T-cell (primary cell): Measurements from ENCODE around the gene BNIPL. TPM values are rescaled to one million over a fixed set of nuclear protein-coding genes. Genes with fewer than 3 reads are reported as not detected.

Experiments used
- ATAC-seq, 4 experiments: fragments of 200-7000 bp in 3 of 4; fragments of 150-1000 bp in 1 of 4; cut with Tn5 transposase; replicated peaks in 1 of 4; 1 replicate in 3 of 4; 2 replicates in 1 of 4; pipeline ENCODE4 v1.10.0; 2021; ENCODE audit warnings: moderate library complexity in 3 of 4, mild to moderate bottlenecking in 2 of 4, moderate number of reproducible peaks in 1 of 4
- CTCF ChIA-PET, 2 donors: fragments of 300-600 bp; sonication (Branson Sonifier 250); formaldehyde crosslinking; loops; one replicate each; lab custom pipeline; 2022; ENCODE audit warnings: antibody characterized with exemption in 2 of 2; lab: Charles Lee
- POLR2A ChIA-PET, 2 donors: fragments of 300-600 bp; sonication (Branson Sonifier 250); formaldehyde crosslinking; loops; one replicate each; lab custom pipeline; 2022; ENCODE audit warnings: antibody characterized with exemption in 2 of 2; lab: Charles Lee
- DNase-seq, 35 experiments: peaks; one replicate each; pipeline versions ENCODE4 v3.0.0 to v3.0.0-alpha.2; 2013 to 2023
- H3K27ac ChIP-seq: one replicate; pipeline ENCODE4 v1.5.1; 2013; ENCODE audit warnings: low read length
- H3K27me3 ChIP-seq, 2 experiments: replicated peaks in 1 of 2; 1 replicate in 1 of 2; 2 replicates in 1 of 2; pipeline versions ENCODE4 v1.6.1 to v1.7.0; 2013; ENCODE audit warnings: low read length in 1 of 2, mixed read lengths in 1 of 2; ENCODE audit not compliant: control insufficient read depth in 2 of 2, insufficient read depth in 2 of 2; ENCODE audit errors: extremely low read depth in 1 of 2
- H3K36me3 ChIP-seq, 2 donors: 1 replicate in 1 of 2; 2 replicates in 1 of 2; pipeline versions ENCODE4 v1.6.1 to v1.7.0; 2013; ENCODE audit warnings: low read length in 1 of 2; ENCODE audit not compliant: control insufficient read depth in 2 of 2, insufficient read depth in 1 of 2; ENCODE audit errors: extremely low read depth in 1 of 2
- H3K4me1 ChIP-seq, 2 experiments: 1 replicate in 1 of 2; 2 replicates in 1 of 2; pipeline versions ENCODE4 v1.6.1 to v1.7.0; 2013; ENCODE audit warnings: low read length in 2 of 2, mixed read lengths in 1 of 2; ENCODE audit not compliant: insufficient read depth in 2 of 2, control insufficient read depth in 1 of 2; ENCODE audit errors: extremely low read depth in 1 of 2
- H3K4me3 ChIP-seq, 2 donors: 1 replicate in 1 of 2; 2 replicates in 1 of 2; pipeline versions ENCODE4 v1.5.1 to v1.7.0; 2013; ENCODE audit warnings: mild to moderate bottlenecking in 2 of 2, low read length in 1 of 2, moderate library complexity in 1 of 2; ENCODE audit not compliant: control insufficient read depth in 1 of 2; ENCODE audit errors: extremely low read depth in 1 of 2
- H3K9me3 ChIP-seq: 2 replicates; pipeline ENCODE4 v1.7.0; 2013
- H3K27ac Mint-ChIP-seq, 2 donors: one replicate each; pipeline ENCODE4 v1.8.0; 2020 to 2021; ENCODE audit warnings: mild to moderate bottlenecking in 2 of 2, mixed read lengths in 2 of 2
- H3K27me3 Mint-ChIP-seq, 2 donors: one replicate each; pipeline ENCODE4 v1.8.0; 2021 to 2022; ENCODE audit warnings: mixed read lengths in 2 of 2
- H3K36me3 Mint-ChIP-seq: one replicate; pipeline ENCODE4 v1.8.0; 2021; ENCODE audit warnings: mixed read lengths
- H3K4me1 Mint-ChIP-seq, 3 donors: one replicate each; pipeline ENCODE4 v1.8.0; 2020 to 2022; ENCODE audit warnings: mixed read lengths in 3 of 3, mild to moderate bottlenecking in 1 of 3
- H3K4me3 Mint-ChIP-seq, 3 donors: one replicate each; pipeline ENCODE4 v1.8.0; 2020 to 2022; ENCODE audit warnings: mild to moderate bottlenecking in 3 of 3, mixed read lengths in 3 of 3, moderate library complexity in 3 of 3
- H3K9me3 Mint-ChIP-seq, 3 donors: one replicate each; pipeline ENCODE4 v1.8.0; 2020 to 2022; ENCODE audit warnings: mixed read lengths in 3 of 3
- WGBS: methylation state at CpG from one replicate; pipeline ENCODE4 v1.1.5; 2013; ENCODE audit warnings: missing lambda C conversion rate; ENCODE audit not compliant: insufficient coverage; 5-methylcytosine and 5-hydroxymethylcytosine counted together
- total RNA-seq, 35 experiments: library from RNA in 6 of 35; stranded (reverse) in 6 of 35; fragments of 120-200 nt in 1 of 35; gene quantifications; one replicate each; pipeline versions ENCODE4 v1.2.1 to v1.2.4 and lab custom pipeline; 2013 to 2026

Gene BNIPL
- total RNA-seq, 5 donors from 2014 or later (not counting 1 experiment from before 2014, with no cell fraction given), result 0.54 to 2.6 (median 2.2) TPM

- peak in 2 of 4 experiments; percentile 14 to 17 for ATAC-seq
- H3K27ac Mint-ChIP-seq, result peak within 1 kb of the TSS; percentile 96 to 99
- H3K4me3 ChIP-seq, result peak within 1 kb of the TSS; percentile 80 to 85
- WGBS, result 18% methylated on average over 1 of the region's 18 CpGs
- H3K4me1 ChIP-seq, result peaks cover 46 to 82% of the 10 kb centered on the region in 2 experiments
- H3K4me1 Mint-ChIP-seq, result peaks cover 85 to 89% (median 89%) of the 10 kb centered on the region in 3 donors
- no peaks in the 10 kb centered on the region for H3K9me3 ChIP-seq
- no peaks in the 10 kb centered on the region for H3K9me3 Mint-ChIP-seq
- peaks cover 16% of the 10 kb centered on the region for H3K36me3 Mint-ChIP-seq
- no peaks in the 10 kb centered on the region for H3K27me3 Mint-ChIP-seq
- ChIA-PET POLR2A (interaction anchor here (0.6 to 0.7 kb wide), 7 partner anchors 51 to 1119 kb away, joined by 3 to 7 read pairs (median 3); a partner anchor contains a TSS), CTCF (interaction anchor here (0.5 to 3.4 kb wide), 12 partner anchors 10 to 619 kb away, joined by 3 to 30 read pairs (median 4); partner anchors contain the start of genes GABPB2 (in 1 of the 2) and TNFAIP8L2 (in 1 of the 2))
- peaks cover 0 to 3% of the 10 kb centered on the region in 2 donors for H3K36me3 ChIP-seq
- peak within 1 kb of the TSS; percentile 96 to 98 (median 98) for H3K4me3 Mint-ChIP-seq
- peak within 1 kb of the TSS; percentile 97 for H3K27ac ChIP-seq
- H3K27me3 ChIP-seq, result no peaks in the 10 kb centered on the region
- DNase-seq, result peak in 7 of 35 experiments; percentile 19 to 55 (median 28)
Observed at GRCh38 chr1:151006327-151007052, 29.9 kb upstream of the BNIPL start, which contains the start of gene MINDY1. MINDY1 (minus strand) TSS chr1:151006902; CDS start chr1:151002617, 4,285 bp downstream.

DNA sequence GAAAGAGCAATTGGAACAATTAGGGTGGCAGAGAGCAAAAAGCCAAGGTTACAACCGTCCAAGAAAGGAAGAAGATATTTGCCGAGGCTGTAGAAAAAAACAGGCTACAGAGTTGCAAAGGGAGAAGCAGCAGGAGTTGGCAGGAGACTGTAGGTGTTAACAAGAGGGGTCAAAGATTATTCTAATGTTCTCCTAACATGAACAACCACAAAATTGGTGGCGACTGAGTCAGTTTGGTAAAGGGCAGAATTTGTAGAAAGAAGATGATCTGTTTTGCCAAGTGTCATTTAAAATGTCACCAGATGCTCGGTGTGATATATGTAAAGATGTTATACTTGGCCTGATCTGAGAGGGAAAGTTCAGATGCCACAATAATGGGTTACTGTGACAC lies 28.5 kb upstream of the BNIPL start:
- Histone ChIP-seq H3K27ac (peak overlapping the region; percentile 97), H3K36me3 (peaks cover 0 to 2% of the 10 kb centered on the region in 2 donors), H3K9me3 (no peaks in the 10 kb centered on the region), H3K4me1 (peaks cover 38 to 79% of the 10 kb centered on the region in 2 experiments), H3K27me3 (no peaks in the 10 kb centered on the region), H3K4me3 (peak overlapping the region; percentile 80 to 82)
- peaks cover 9% of the 10 kb centered on the region for H3K36me3 Mint-ChIP-seq
- DNase-seq (no peak), ATAC-seq (peak in 1 of 4 experiments; percentile 7)
- no peaks in the 10 kb centered on the region for H3K27me3 Mint-ChIP-seq
- H3K4me3 Mint-ChIP-seq, result peak overlapping the region; percentile 96 to 98 (median 98)
- no peaks in the 10 kb centered on the region for H3K9me3 Mint-ChIP-seq
- peak overlapping the region; percentile 96 to 99 for H3K27ac Mint-ChIP-seq
- peaks cover 75 to 85% (median 82%) of the 10 kb centered on the region in 3 donors for H3K4me1 Mint-ChIP-seq
- WGBS, result 25% methylated on average over 2 of the region's 4 CpGs
- ChIA-PET CTCF (interaction anchor here in 1 of 2 donors (3.4 kb wide), 1 partner anchor 12 kb away, joined by 30 read pairs; no protein-coding TSS in a partner anchor), POLR2A (no interaction called here)

GRCh38 chr1:151008244-151009205 lies 27.9 kb upstream of the BNIPL start, which contains the start of gene PRUNE1:
PRUNE1 (plus strand) TSS chr1:151008449; CDS start chr1:151008633, 184 bp downstream.
- Histone ChIP-seq H3K4me3 (peak within 1 kb of the TSS; percentile 80 to 82), H3K36me3 (peaks cover 0 to 8% of the 10 kb centered on the region in 2 donors), H3K27me3 (no peaks in the 10 kb centered on the region), H3K27ac (peak within 1 kb of the TSS; percentile 97), H3K9me3 (no peaks in the 10 kb centered on the region), H3K4me1 (peaks cover 36 to 72% of the 10 kb centered on the region in 2 experiments)
- no peaks in the 10 kb centered on the region for H3K9me3 Mint-ChIP-seq
- ATAC-seq (peak; percentile 88 to 93 (median 92)), DNase-seq (peak; percentile 86 to 99 (median 95))
- peaks cover 8% of the 10 kb centered on the region for H3K36me3 Mint-ChIP-seq
- POLR2A ChIA-PET, result interaction anchor here in 1 of 2 donors (0.5 kb wide), 1 partner anchor 49 kb away, joined by 6 read pairs; no protein-coding TSS in a partner anchor
- peaks cover 77 to 86% (median 83%) of the 10 kb centered on the region in 3 donors for H3K4me1 Mint-ChIP-seq
- under 1% methylated on average over 58 of the region's 69 CpGs for WGBS
- H3K27ac Mint-ChIP-seq, result peak within 1 kb of the TSS; percentile 96 to 99
- H3K27me3 Mint-ChIP-seq, result no peaks in the 10 kb centered on the region
- H3K4me3 Mint-ChIP-seq, result peak within 1 kb of the TSS; percentile 96 to 98 (median 98)
- CTCF ChIA-PET, result interaction anchor here in 1 of 2 donors (0.6 kb wide), 1 partner anchor 331 kb away, joined by 4 read pairs; no protein-coding TSS in a partner anchor

GRCh38 chr1:151009206-151009587 lies 27.2 kb upstream of the BNIPL start:
- H3K27ac ChIP-seq, result peak overlapping the region; percentile 97
- no peak for DNase-seq
- CTCF ChIA-PET, result interaction anchor here in 1 of 2 donors (0.6 kb wide), 1 partner anchor 330 kb away, joined by 4 read pairs; no protein-coding TSS in a partner anchor
- Mint-ChIP-seq H3K9me3 (no peaks in the 10 kb centered on the region), H3K4me1 (peaks cover 72 to 82% (median 79%) of the 10 kb centered on the region in 3 donors), H3K4me3 (peak overlapping the region; percentile 96 to 98 (median 98)), H3K36me3 (peaks cover 8% of the 10 kb centered on the region), H3K27me3 (no peaks in the 10 kb centered on the region), H3K27ac (peak overlapping the region; percentile 96 to 99)
- no peak for ATAC-seq
- peak overlapping the region; percentile 80 to 82 for H3K4me3 ChIP-seq
- 69% methylated on average over 2 of the region's 3 CpGs for WGBS
- H3K36me3 ChIP-seq, result peaks cover 0 to 10% of the 10 kb centered on the region in 2 donors
- no peaks in the 10 kb centered on the region for H3K9me3 ChIP-seq
- no peaks in the 10 kb centered on the region for H3K27me3 ChIP-seq
- peaks cover 36 to 67% of the 10 kb centered on the region in 2 experiments for H3K4me1 ChIP-seq
- POLR2A ChIA-PET, result no interaction called here

GRCh38 chr1:151009674-151010345 lies 26.6 kb upstream of the BNIPL start:
- Mint-ChIP-seq H3K27ac (peak overlapping the region; percentile 96 to 99), H3K9me3 (no peaks in the 10 kb centered on the region), H3K4me1 (peaks cover 70 to 78% (median 74%) of the 10 kb centered on the region in 3 donors), H3K36me3 (peaks cover 8% of the 10 kb centered on the region), H3K27me3 (no peaks in the 10 kb centered on the region), H3K4me3 (peak overlapping the region; percentile 96 to 98 (median 98))
- H3K4me1 ChIP-seq, result peaks cover 34 to 63% of the 10 kb centered on the region in 2 experiments
- ChIA-PET CTCF (interaction anchor here in 1 of 2 donors (0.6 kb wide), 1 partner anchor 330 kb away, joined by 4 read pairs; no protein-coding TSS in a partner anchor), POLR2A (no interaction called here)
- no peak for ATAC-seq
- H3K9me3 ChIP-seq, result no peaks in the 10 kb centered on the region
- H3K4me3 ChIP-seq, result peak overlapping the region in 1 of 2 donors; percentile 82
- H3K36me3 ChIP-seq, result peaks cover 0 to 10% of the 10 kb centered on the region in 2 donors
- DNase-seq, result no peak
- H3K27me3 ChIP-seq, result no peaks in the 10 kb centered on the region
- H3K27ac ChIP-seq, result peak overlapping the region; percentile 40
- 80% methylated on average over 1 of the region's 8 CpGs for WGBS
